ENCODE measurements around the gene IFT122.
"Not testable (repeated sequence)": the region's sequence is repeated elsewhere in the genome, so short reads cannot be mapped to it uniquely, and the experiment has no call there.

- not testable (repeated sequence) for TF ChIP-seq EP300, POLR2A (IDR thresholded peaks at IDR 0.05)
These were observed 75.9 kb downstream of the IFT122 start for GRCh38 chr3:129515821-129516432.

Data from tibial nerve (tissue), 3 donors.